Testis (tissue), 2 donors: ENCODE results near the gene DBN1.

Source experiments
- CTCF ChIP-seq, 3 experiments: fragments of 450-650 bp in 2 of 3; fragments of 200-600 bp in 1 of 3; sonication (generic) in 1 of 3; IDR thresholded peaks; one replicate each; pipeline ENCODE4 v1.5.1; 2016 to 2019; ENCODE audit warnings: antibody characterized with exemption in 3 of 3, mild to moderate bottlenecking in 2 of 3, moderate library complexity in 1 of 3
- POLR2A ChIP-seq: fragments of 450-650 bp; IDR thresholded peaks from one replicate; pipeline ENCODE4 v1.6.1; 2017; ENCODE audit warnings: antibody characterized with exemption, mild to moderate bottlenecking, moderate library complexity

DNA sequence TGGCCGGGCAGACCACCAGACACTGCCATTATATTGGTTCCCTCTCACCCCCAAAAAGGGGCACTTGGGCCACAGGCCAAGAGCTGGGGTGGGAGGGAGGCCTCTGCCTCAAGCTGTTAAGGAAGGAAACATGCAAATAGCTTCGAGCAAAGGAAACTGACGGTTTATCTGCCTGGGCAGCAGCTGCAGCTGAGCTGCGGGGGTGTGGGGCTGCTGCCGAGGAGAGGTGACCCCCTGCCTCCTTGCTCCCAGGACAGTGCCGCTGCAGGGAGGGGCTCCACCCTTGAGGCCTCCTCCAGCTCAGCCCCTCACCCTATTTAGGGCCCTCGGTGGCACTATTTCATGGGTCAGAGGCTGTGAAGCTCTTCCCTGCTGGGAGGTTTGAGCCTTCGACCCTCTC, 35.4 kb upstream of the DBN1 start:
- no peak for TF ChIP-seq CTCF (IDR thresholded peaks at IDR 0.05)
- TF ChIP-seq POLR2A, result no peak
